NCI-H2107 (cell line): ENCODE measurements around the gene CATSPERZ.
A peak's percentile ranks its signal among the peaks of the same experiment; 100 is the strongest.
"Not testable (repeated sequence)": the region's sequence is repeated elsewhere in the genome, so short reads cannot be mapped to it uniquely, and the experiment has no call there.

ENCODE experiments used
- DNase-seq: peaks from one replicate; lab custom pipeline; 2025; lab: John Stamatoyannopoulos, UW

Gene CATSPERZ

DNA sequence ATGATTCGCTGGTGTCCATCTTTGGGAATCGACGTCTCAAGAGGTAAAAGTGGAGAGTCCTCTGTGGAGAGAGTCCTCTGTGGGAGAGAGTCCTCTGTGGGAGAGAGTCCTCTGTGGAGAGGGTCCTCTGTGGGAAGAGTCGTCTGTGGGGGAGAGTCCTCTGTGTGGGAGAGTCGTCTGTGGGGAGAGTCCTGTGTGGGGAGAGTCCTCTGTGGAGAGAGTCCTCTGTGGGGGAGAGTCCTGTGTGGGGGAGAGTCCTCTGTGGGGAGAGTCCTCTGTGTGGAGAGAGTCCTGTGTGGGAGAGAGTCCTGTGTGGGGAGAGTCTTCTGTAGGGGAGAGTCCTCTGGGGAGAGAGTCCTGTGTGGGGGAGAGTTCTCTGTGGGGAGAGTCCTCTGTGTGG, 20.9 kb downstream of the CATSPERZ start:
- no peak for DNase-seq

DNA sequence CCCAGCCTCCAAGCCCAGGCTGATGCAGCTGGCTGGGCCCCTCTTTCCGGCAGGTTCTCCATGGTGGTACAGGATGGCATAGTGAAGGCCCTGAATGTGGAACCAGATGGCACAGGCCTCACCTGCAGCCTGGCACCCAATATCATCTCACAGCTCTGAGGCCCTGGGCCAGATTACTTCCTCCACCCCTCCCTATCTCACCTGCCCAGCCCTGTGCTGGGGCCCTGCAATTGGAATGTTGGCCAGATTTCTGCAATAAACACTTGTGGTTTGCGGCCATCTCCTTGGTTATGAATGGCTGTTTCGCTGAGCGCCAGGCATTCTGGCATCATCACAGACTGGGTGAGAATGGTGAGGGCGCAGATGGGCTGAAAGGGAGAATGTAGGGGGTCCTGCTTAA, 21.4 kb downstream of the CATSPERZ start:
- peak; percentile 43 for DNase-seq

DNA sequence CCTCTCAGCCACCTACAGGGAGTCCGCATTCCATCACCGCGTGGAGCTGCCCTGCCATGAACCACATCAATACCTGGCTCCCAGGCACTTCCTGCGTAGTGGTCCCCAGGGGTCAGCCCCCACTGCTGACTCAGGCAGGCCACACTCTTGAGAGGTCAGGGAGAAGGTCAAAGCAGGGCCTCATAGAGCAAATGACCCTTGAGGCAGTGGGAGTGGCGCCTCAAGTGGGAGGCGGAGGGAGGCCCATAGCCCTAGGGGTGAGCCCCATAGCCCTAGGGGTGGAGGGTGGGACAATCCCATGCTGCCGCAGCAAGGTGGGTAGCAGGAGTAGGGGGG, 22.7 kb downstream of the CATSPERZ start:
- no peak for DNase-seq

DNA sequence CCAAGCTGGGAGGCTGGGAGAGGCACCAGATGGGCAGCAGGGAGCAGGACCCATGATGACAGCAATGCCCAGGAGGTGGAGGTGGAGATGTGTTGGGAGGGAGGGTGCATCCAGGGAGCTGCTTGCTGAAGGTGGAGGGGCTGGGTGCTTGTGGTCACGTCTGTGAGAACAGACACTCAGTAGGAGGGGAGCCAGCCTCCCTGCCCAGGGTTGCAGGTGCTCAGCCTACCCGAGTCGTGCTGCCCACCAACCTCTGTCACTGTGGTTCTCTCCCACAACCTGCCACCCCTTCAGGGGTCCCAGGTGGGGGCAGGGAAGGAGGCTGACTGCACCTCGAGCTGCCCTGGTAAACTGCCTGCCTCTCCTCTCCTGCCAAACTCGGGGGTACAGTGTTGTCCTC, 23.2 kb downstream of the CATSPERZ start:
- no peak for DNase-seq

DNA sequence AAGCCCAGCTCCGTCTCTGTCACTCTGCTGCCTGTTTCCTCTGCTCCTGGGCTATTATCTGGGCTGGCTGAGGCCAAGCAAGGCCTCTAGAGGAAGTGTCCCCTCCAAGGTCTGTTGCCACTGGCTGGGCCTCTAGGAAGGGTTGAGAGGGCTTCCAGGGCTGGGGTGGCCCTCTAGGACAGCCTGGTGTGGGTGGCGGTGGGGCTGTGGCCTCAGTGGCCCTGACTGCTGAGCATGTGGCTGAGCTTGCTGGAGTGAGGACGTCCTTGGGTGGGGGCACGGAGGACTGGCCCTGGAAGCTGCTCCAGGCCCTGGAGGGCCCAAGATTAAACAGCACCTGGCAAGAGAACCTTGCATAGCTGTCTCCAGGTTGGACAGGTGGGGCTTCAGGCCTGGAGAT, 23.8 kb downstream of the CATSPERZ start:
- DNase-seq = not testable (repeated sequence)

DNA sequence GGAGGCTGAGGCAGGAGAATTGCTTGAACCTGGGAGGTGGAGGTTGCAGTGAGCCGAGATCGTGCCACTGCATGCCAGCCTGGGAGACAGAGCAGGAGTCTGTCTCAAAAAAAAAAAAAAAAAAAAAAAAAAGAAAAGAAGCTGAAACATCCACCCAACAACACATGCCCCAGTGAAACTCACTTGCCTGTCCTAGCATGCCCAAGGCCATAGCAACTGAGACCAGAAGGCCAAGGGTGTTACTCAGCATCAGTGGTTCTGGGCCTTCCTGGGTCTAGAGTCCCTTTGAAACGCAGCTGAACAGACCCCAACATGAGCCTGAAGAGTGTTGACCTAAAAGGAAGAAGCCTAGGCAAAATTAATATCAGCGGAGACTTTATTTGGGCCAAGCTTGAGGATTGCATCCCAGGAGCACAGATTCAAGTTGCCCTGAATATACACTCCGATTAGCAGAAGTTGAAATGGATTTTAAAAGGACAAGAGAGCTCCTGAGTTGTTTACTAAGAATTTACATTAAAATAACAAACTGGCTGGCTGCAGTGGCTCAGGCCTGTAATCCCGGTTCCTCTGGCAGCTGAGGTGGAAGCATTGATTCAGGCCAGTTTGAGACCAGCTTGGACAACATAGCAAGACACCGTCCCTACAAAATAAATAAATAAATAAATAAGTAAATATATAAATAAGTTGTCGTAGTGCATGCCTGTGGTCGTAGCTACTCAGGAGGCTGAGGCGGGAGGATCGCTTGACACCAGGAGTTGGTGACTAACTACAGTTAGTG, 24.7 kb downstream of the CATSPERZ start:
- no peak for DNase-seq

DNA sequence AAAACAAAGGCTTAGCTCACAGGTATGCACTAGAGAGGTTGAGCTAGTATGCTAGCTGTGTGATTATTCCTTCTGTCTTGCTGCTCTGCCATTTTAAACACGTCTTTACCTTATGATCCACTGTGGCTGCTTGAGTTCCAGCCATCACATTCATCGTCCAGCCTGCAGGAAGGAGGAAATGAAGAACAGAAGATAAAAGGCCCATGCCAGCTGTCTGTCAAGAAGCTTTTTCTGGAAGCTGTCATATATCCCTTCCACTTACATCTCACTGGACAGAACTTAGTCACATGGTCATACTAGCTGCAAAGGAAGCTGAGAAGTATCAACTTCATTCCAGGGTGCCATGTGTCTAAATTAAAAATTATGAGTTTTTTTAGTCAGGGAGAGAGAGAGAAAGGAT, 27.2 kb downstream of the CATSPERZ start:
- DNase-seq = no peak

DNA sequence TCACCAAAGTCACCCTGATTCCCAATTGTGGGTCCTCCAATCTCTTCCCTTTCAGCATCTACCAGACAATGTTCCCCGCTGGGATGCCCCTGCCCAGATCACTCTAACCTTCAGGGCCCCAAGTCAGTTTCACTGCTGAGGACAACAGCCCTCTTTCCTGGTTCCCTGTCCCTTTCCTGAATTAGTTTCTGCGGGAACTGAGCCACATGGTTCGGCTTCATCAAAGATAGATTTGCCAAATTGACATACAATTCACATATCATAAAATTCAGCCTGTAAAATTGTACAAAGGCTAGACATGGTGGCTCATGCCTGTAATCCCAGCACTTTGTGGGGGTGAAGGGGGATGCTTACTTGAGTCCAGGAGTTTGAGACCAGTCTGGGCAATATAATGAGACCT, 27.8 kb downstream of the CATSPERZ start:
- DNase-seq = no peak

DNA sequence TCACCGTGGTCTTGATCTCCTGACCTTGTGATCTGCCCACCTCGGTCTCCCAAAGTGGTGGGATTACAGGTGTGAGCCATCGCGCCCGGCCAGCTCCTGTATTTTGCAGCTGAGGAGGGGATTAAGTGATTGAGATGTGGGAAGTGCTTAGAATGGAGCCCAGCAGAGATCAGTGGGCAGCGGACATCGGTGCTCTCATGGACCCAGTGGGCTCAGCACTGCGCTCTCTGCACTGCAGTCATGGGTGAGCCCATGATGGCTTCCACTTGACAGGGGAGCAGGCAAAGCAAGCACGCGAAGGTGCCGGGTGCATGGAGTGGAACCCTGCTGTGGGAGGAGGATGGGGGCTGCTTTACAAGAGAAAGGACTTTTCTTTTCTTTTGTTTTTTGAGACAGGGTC, 30.7 kb downstream of the CATSPERZ start:
- DNase-seq = no peak

DNA sequence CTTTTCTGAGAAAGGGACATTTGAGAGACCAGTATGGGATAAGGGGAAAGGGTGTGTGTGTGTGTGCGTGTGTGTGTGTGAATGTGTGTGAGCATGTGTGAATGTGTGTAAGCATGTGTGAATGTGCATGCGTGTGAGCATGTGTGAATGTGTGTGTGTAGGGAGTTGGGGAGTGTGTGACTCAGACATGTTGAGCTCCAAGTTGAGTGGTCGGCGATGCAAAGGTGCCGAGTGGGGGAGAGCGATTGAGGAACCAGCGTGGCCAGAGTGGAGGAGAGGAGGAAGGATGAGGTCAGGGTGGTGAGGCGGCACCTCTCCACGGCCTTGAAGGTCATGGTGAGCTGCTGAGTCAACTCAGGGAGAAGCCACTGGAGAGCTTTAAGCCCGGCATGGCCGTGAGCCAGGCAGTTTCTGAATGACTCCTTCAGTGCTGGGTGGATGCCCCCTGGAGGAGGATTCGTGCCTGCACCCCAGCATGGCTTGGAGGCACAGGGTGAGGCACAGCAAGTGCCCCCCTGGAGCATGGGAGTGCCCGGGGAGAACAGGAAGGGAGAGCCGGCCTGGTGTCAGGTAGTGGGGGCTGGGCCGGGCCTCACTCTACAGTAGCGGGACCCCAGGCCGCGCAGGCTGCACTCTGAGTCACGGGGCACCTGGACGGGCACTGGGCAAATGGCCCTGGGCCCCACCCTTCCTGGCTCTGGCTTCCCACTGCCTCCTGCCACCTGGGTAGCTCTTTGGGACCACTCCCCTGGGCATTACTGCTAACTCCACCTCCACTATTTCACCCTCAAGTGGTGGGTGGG, 31.6 kb downstream of the CATSPERZ start:
- no peak for DNase-seq

DNA sequence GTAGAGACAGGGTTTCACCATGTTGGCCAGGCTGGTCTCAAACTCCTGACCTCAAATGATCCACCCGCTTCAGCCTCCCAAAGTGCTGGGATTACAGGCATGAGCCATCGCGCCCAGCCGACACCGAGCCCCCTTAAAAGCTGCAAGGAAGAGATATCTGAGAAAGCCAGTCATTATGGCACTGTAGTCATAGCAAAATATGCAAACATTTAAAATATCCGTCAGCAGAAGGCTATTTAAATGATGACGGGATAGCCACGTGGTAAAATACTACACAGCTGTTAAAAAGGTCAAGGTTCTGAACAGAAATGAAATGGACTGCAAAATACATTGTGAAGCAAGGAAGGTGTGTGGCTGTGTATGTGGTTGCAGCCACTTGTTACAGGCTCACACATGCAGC, 33.4 kb downstream of the CATSPERZ start:
- no peak for DNase-seq

DNA sequence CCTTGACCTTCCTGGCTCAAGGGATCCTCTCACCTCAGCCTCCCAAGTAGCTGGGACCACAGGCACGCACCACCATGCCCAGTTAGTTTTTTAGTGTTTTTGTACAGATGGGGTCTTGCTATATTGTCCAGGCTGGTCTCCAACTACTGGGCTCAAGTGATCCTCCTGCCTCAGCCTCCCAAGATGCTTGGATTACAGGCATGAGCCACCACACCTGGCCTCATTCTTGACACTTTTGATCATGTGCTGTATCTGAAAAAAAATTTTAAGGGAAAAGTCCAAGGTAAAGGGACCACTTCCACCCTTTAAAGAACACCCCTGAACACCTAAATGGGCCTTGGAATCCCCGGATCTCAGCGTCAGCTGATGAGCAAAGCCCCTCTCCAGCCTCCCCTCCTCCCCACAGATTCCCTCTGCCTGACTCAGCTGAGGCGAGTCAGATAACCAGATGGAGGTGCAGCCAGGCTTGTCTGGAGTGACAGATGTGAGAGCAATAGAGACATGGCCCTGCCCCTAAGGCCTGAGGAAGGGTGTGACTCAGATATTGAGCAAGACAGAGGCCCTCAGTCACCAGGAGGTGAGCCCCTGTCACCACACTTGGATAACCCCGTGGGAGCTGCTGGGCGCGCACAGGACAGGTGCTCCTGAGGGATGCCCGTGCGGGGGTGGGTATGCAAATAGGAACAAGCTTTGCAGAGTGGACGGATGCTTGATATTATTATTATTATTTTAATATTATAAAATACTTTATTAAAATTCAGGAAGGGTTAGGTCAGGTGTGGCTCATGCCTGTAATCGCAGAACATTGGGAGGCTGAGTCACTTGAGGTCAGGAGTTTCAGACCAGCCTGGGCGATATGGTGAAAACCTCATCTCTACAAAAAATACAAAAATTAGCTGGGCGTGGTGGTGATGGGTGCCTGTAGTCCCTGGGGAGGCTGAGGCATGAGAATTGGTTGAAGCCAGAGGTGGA, 34.9 kb downstream of the CATSPERZ start:
- peak; percentile 60 for DNase-seq

DNA sequence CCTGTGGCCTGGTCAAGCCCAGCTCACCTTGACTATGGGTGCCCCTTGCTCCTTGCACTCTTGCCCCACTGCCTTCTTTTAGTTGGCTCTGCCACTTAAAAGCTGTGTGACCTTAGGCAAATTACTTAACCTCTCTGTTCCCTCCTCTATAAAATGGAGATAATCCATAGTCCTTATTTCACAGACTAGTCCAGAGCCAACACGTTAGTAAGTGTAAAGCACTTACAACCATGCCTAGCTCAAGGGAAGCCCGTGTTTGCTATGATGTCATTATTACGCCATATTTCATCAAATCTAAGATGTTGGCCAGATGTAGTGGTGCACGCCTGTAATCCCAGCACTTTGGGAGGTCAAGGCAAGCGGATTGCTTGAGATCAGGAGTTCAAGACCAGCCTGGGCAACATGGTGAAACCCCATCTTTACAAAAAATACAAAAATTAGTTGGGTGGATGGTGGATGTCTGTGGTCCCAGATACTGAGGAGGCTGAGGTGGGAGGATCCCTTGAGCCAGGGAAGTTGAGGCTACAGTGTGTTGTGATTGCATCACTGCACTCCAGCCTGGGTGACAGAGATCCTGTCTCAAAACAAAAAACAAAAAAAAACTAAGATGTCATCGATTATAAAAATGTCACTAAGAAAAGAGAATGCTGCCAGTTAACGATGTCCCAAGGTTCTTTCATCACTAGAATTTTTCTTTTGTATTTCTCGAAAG, 37.5 kb downstream of the CATSPERZ start:
- DNase-seq = no peak

DNA sequence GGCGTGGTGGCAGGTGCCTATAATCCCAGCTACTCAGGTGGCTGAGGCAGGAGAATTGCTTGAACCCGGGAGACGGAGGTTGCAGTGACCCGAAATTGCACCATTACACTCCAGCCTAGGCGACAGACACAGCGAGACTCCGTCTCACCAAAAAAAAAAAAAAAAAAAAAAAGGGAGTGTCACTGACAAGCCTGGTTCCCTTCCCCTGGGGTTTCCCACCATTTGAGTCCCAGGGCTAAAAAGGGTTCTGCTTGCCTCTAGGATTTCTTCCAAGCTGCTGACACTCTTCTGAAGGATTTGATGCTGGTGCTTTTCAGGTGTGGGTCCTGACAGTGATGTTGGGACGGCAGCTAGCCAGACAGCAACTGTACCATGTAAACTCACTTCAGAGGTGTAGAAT, 38.6 kb downstream of the CATSPERZ start:
- DNase-seq = no peak

DNA sequence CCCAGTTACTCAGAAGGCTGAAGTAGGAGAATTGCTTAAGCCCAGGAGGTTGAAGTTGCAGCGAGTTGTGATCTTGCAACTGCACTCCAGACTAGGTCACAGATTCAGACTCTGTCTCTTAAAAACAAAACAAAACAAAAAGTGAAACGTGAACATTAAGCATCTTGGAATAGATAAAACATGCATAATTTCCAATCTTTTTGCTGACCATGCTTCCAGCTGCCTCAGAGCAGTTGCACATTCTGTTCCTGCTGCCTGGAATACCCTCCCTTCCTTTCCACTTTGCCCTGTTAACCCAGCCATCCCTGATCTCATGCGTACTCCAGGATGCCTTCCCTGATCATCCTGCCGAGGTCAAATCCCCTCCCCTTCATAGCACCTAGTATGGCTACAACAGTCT, 39.1 kb downstream of the CATSPERZ start:
- DNase-seq = no peak

DNA sequence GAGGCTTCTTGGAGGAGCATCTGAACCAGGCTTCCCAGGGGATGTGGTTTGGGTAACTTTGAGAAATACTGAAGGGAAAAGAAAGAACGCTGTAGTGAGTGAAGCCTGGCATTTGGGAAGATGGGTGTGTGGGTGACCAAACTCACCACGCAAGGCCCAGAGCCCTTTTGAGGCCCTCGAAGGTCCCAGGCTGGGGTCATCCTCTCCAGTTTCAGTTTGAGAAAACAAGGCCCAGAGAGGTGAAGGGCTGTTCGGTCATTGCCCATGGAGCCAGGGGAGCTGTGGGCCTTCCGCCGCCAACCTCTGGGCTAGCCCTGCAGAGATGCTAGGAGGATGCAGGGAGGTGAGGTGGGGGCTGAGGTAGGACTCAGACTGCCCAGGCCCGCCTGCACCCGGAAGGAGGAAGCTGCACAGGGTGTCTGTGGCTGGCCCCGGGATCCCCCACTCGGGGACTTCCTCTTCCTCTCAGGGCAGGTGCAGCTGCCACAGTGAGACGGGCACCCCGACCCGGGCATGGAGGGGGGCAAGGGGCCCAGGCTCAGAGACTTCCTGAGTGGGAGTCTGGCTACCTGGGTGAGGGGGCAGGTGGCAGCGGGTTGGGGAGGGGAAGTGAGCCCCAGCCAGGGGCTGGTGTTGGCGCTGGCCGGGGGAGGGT, 39.7 kb downstream of the CATSPERZ start, which contains the start of gene CCDC88B:
Gene CCDC88B, plus strand, starts transcription at position 451 of the 655 bp plus-strand sequence. Its CDS starts 63 bp downstream, at position 514.
- DNase-seq = no peak

DNA sequence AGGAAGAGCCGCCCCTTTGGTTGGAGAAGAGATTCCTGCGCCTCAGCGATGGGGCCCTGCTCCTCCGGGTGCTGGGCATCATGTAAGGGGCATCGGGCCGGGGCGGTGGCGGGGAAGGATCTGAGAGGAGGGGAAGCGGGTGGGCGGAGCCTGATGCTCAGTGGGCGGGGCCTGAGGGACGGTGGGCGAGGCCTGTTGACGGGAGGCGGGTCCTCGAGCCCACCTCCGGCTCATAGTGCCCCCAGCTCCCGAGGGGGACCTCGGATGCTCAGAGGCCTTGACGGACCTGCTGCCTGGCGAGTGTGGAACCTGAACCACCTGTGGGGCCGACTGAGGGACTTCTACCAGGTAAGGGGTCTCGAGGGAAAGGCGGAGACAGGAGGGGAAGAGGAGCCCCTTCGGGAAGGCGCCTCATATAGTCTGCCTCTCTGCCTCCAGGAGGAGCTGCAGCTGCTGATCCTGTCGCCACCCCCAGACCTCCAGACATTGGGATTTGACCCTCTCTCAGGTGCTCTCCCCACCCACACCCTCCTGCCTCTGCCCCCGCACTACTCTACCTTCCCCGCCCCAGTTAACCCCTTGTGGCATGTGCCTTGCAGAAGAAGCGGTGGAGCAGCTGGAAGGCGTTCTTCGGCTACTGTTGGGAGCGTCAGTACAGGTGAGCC, 40.6 kb downstream of the CATSPERZ start:
- DNase-seq = no peak

DNA sequence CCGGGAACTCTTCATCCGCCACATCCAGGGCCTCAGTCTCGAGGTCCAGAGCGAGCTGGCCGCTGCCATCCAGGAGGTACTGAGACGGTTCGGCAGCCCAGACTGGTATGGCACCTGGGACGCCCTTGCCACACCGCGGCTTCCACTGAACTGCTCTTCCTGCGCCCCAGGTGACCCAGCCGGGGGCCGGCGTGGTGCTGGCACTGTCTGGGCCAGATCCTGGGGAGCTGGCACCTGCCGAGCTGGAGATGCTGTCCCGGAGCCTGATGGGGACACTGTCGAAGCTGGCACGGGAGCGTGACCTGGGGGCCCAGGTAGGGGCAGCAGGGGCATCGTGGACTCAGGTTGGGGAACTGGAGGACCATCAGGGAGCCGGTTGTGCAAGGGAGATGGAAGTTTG, 41.3 kb downstream of the CATSPERZ start:
- DNase-seq = no peak

DNA sequence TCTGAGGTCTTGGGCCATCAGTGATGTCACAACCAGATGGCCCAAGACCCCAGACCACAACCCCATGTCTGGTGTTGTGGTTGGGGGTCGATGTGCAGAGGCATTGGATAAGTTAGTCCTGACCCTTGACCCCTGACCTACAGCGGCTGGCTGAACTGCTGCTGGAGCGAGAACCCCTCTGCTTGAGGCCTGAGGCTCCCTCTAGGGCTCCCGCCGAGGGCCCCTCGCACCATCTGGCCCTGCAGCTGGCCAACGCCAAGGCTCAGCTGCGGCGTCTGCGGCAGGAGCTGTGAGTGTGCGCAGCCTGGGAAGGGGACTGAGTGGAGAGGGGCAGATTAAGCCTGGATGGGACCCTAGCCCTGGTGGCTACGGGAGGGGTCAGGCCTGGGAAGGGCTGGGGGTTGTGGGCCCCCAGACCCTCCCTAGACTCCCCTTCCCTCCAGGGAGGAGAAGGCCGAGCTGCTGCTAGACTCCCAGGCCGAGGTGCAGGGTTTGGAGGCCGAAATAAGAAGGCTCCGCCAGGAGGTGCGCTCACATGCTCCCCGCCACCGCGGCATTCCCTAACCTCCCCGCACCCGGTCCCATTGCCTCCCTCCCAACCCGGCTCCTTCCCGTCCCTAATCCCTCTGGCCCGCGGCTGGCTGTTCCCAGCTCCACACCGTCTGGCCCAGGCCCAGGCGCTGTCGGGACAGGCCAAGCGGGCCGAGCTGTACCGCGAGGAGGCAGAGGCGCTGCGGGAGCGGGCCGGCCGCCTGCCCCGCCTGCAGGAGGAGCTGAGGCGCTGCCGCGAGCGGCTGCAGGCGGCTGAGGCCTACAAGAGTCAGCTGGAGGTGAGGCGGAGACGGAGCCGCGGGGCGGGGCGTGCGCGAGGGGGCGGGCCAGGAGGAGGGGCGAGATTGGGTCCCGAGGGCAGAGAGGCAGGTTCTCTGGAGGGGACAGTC, 42.0 kb downstream of the CATSPERZ start:
- DNase-seq = peak; percentile 31
